GM12878 (cell line): ENCODE data around the gene OLA1. TPM values are rescaled to one million over a fixed set of nuclear protein-coding genes. Genes with fewer than 3 reads are reported as not detected.

ENCODE experiments used
- ASH2L ChIP-seq: fragments of 300-600, 200-600 bp; sonication (generic); IDR thresholded peaks from 2 replicates; pipeline ENCODE4 v1.6.1; 2017; ENCODE audit warnings: low read depth, mild to moderate bottlenecking, borderline replicate concordance
- CREM ChIP-seq: IDR thresholded peaks from 2 replicates; pipeline ENCODE4 v1.6.1; 2014; ENCODE audit warnings: antibody characterized with exemption, low read depth
- CTCF ChIP-seq, 3 experiments: IDR thresholded peaks in 2 of 3; conservative IDR thresholded peaks in 1 of 3; 2 replicates each; pipeline ENCODE4 v1.5.1; 2011; ENCODE audit warnings: low read depth in 3 of 3, low read length in 3 of 3, mild to moderate bottlenecking in 3 of 3, control low read depth in 2 of 3, moderate library complexity in 2 of 3, inconsistent platforms in 1 of 3, mixed read lengths in 1 of 3; ENCODE audit not compliant: control insufficient read depth in 2 of 3, insufficient read depth in 1 of 3; ENCODE audit errors: extremely low read depth in 1 of 3
- CUX1 ChIP-seq: IDR thresholded peaks from 2 replicates; pipeline ENCODE4 v1.6.1; 2012; ENCODE audit warnings: improper control_type of control experiment, low read depth, low read length; ENCODE audit not compliant: insufficient replicate concordance
- EP300 ChIP-seq, 2 experiments: fragments of 150-350 bp in 1 of 2; IDR thresholded peaks; 2 replicates each; pipeline ENCODE4 v1.6.1; 2011 to 2012; ENCODE audit warnings: low read depth in 2 of 2, low read length in 2 of 2, borderline replicate concordance in 1 of 2, improper control_type of control experiment in 1 of 2, inconsistent platforms in 1 of 2; ENCODE audit not compliant: control insufficient read depth in 1 of 2
- FOS ChIP-seq: IDR thresholded peaks from 3 replicates; pipeline ENCODE4 v1.6.1; 2011; ENCODE audit warnings: borderline replicate concordance; ENCODE audit not compliant: insufficient read length; ENCODE audit errors: extremely low read depth
- FOXK2 ChIP-seq: fragments of 450-650 bp; IDR thresholded peaks from 2 replicates; pipeline ENCODE4 v1.6.1; 2017; ENCODE audit warnings: mild to moderate bottlenecking, moderate library complexity
- HDAC6 ChIP-seq: fragments of 200-600 bp; sonication (generic); IDR thresholded peaks from one replicate; pipeline ENCODE4 v1.8.0; 2017; ENCODE audit warnings: antibody characterized with exemption; ENCODE audit not compliant: unreplicated experiment
- IKZF1 ChIP-seq: fragments of 450-650 bp; conservative IDR thresholded peaks from 2 replicates; pipeline ENCODE4 v1.6.1; 2017; ENCODE audit warnings: antibody characterized with exemption, mild to moderate bottlenecking
- MEF2A ChIP-seq: IDR thresholded peaks from 2 replicates; pipeline ENCODE4 v1.6.1; 2011; ENCODE audit warnings: low read depth, mild to moderate bottlenecking, low read length, moderate library complexity; ENCODE audit not compliant: insufficient read depth
- NFYA ChIP-seq: IDR thresholded peaks from 2 replicates; pipeline ENCODE4 v1.6.1; 2011; ENCODE audit warnings: low read depth, mild to moderate bottlenecking, low read length, improper control_type of control experiment, borderline replicate concordance
- POLR2AphosphoS2 ChIP-seq: IDR thresholded peaks from 2 replicates; pipeline ENCODE4 v1.6.1; 2011; ENCODE audit warnings: low read depth, mild to moderate bottlenecking, low read length, improper control_type of control experiment, moderate library complexity
- TBL1XR1 ChIP-seq: IDR thresholded peaks from 2 replicates; pipeline ENCODE4 v1.6.1; 2012; ENCODE audit warnings: low read depth, low read length, improper control_type of control experiment
- YBX1 ChIP-seq: fragments of 450-650 bp; IDR thresholded peaks from 2 replicates; pipeline ENCODE4 v1.6.1; 2016; ENCODE audit warnings: antibody characterized with exemption
- ZNF217 ChIP-seq: fragments of 450-650 bp; IDR thresholded peaks from 2 replicates; pipeline ENCODE4 v1.6.1; 2017; ENCODE audit warnings: antibody characterized with exemption, mild to moderate bottlenecking
- polyA plus RNA-seq, 11 experiments: library from polyadenylated mRNA; depleted of rRNA in 4 of 11; unstranded in 6 of 11; stranded (reverse) in 5 of 11; fragments of >200 nt; fragmentation: Nextera tagmentation in 4 of 11; fragmentation: Illumina TruSeq in 1 of 11; extraction: Ambion mirVana in 4 of 11; extraction: Trizol in 1 of 11; gene quantifications; 1 replicate in 1 of 11; 2 replicates in 10 of 11; pipeline versions ENCODE4 v1.2.1 to v1.2.3, GENCODE V29; 2011 to 2016; ENCODE audit warnings: inconsistent platforms in 2 of 11, missing spikeins in 2 of 11, low read depth in 1 of 11
- total RNA-seq, 4 experiments: library from RNA; depleted of rRNA in 3 of 4; stranded (reverse); fragments of >200 nt in 3 of 4; fragmentation: Illumina TruSeq in 1 of 4; extraction: Trizol in 1 of 4; gene quantifications; 2 replicates each; pipeline versions ENCODE4 v1.2.1 to v1.2.3, GENCODE V29; 2013 to 2021
- TF ChIP-seq, protein P1 (sequence below): IDR thresholded peaks from 2 replicates; pipeline ENCODE4 v1.6.1; 2012; ENCODE audit warnings: low read depth, low read length, improper control_type of control experiment
- TF ChIP-seq, protein P2 (sequence below): fragments of 450-650 bp; formaldehyde crosslinking; IDR thresholded peaks from 2 replicates; pipeline ENCODE4 v1.4.0; 2022; ENCODE audit warnings: mild to moderate bottlenecking, moderate library complexity

OLA1 gene
- total and polyA plus RNA-seq, 10 of the 15 experiments (the other 5 are each of a cell fraction or from before 2014, with no cell fraction given) = 107 to 238 (median 142) TPM

DNA sequence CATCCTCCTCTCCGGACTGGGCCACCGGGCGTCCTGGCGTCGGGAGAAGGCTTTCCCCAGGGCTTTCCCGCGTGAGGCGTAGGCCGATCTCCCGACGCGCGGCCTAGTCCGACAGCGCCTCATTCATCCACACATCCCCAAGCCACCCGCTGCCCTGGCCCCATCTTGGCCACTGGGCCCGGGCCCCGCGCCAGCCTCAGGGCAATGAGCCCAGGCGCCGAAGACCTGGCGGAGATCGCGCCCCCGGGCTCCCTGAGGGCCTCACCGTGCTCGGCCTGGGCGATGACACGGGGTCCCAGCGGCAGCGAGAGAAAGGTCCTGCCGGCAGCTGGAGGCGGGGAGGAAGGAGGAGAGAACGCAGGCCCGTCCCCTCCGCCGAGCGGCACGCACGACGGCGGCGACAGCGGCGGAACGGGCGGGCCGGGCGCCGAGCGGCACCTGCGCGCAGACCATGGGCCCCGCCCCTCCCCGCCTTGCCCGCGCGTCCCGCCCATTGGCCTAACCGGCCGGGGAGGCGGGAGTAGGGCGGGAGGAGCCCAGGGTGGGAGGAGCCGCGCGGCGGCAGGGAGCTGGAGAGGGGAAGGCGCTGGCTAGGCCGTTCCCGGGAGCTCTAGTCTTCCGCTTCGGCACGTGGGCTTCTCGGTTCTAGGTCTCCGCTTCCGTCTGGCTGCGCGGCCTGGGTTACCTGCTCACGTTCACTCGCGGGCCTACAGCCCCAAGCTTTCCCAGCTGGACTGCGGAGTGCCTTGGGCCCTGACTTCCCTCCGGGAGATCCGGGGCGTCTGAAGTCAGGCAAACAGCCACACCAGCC lies at the start of gene OLA1 (continued):
- TF ChIP-seq YBX1 (no peak), MEF2A (no peak), CUX1 (no peak), ZNF217 (no peak), FOXK2 (no peak), CTCF (IDR thresholded peaks at IDR 0.05 in 2 of 3, conservative IDR thresholded peaks at IDR 0.05 in 1 of 3; ENCODE audit: control insufficient read depth in 2 of 3, extremely low read depth in 1 of 3, insufficient read depth in 1 of 3, low read depth in 3 of 3, low read length in 3 of 3) (no peak), FOS (no peak), NFYA (no peak), TBL1XR1 (no peak), POLR2AphosphoS2 (peak; percentile 88), HDAC6 (no peak), CREM (peak; percentile 21; the same call in 1 of the 2 replicates), IKZF1 (peak; percentile 77), EP300 (IDR thresholded peaks at IDR 0.05; ENCODE audit: borderline replicate concordance in 1 of 2, control insufficient read depth in 1 of 2, low read depth in 2 of 2, low read length in 2 of 2) (peak in 1 of 2 experiments; percentile 4; a peak in 1 of 4 replicates), ASH2L (no peak)
- TF ChIP-seq, protein P1, sequence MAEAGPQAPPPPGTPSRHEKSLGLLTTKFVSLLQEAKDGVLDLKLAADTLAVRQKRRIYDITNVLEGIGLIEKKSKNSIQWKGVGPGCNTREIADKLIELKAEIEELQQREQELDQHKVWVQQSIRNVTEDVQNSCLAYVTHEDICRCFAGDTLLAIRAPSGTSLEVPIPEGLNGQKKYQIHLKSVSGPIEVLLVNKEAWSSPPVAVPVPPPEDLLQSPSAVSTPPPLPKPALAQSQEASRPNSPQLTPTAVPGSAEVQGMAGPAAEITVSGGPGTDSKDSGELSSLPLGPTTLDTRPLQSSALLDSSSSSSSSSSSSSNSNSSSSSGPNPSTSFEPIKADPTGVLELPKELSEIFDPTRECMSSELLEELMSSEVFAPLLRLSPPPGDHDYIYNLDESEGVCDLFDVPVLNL = no peak
- TF ChIP-seq, protein P2, sequence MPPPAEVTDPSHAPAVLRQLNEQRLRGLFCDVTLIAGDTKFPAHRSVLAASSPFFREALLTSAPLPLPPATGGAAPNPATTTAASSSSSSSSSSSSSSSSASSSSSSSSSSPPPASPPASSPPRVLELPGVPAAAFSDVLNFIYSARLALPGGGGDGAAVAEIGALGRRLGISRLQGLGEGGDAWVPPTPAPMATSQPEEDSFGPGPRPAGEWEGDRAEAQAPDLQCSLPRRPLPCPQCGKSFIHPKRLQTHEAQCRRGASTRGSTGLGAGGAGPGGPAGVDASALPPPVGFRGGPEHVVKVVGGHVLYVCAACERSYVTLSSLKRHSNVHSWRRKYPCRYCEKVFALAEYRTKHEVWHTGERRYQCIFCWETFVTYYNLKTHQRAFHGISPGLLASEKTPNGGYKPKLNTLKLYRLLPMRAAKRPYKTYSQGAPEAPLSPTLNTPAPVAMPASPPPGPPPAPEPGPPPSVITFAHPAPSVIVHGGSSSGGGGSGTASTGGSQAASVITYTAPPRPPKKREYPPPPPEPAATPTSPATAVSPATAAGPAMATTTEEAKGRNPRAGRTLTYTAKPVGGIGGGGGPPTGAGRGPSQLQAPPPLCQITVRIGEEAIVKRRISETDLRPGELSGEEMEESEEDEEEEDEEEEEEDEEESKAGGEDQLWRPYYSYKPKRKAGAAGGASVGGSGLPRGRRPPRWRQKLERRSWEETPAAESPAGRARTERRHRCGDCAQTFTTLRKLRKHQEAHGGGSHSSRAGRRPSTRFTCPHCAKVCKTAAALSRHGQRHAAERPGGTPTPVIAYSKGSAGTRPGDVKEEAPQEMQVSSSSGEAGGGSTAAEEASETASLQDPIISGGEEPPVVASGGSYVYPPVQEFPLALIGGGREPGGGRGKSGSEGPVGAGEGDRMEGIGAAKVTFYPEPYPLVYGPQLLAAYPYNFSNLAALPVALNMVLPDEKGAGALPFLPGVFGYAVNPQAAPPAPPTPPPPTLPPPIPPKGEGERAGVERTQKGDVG (CRISPR knock-in tag) = no peak
